CD8-positive, alpha-beta memory T cell (primary cell): ENCODE data around the gene C12orf76. TPM values are rescaled to one million over a fixed set of nuclear protein-coding genes. Genes with fewer than 3 reads are reported as not detected.
"Not testable (repeated sequence)": the region's sequence is repeated elsewhere in the genome, so short reads cannot be mapped to it uniquely, and the experiment has no call there.

ENCODE experiments used
- CTCF ChIA-PET: fragments of 350-600 bp; sonication (Branson Sonifier 250); formaldehyde crosslinking; loops from one replicate; lab custom pipeline; 2021; ENCODE audit warnings: antibody characterized with exemption; lab: Charles Lee
- POLR2A ChIA-PET: fragments of 350-600 bp; sonication (Branson Sonifier 250); formaldehyde crosslinking; loops from one replicate; lab custom pipeline; 2021; ENCODE audit warnings: antibody characterized with exemption; lab: Charles Lee
- DNase-seq, 5 donors: peaks; one replicate each; pipeline versions ENCODE4 v3.0.0 to v3.0.0-alpha.2; 2020 to 2022; ENCODE audit warnings: mixed read lengths in 1 of 5
- H3K27ac ChIP-seq: one replicate; pipeline ENCODE4 v1.7.0; 2013; ENCODE audit warnings: low read depth, mild to moderate bottlenecking, low read length, moderate library complexity
- H3K27me3 ChIP-seq: 2 replicates; pipeline ENCODE4 v1.7.0; 2013; ENCODE audit warnings: low read length, mild to moderate bottlenecking; ENCODE audit not compliant: insufficient read depth, poor library complexity, severe bottlenecking
- H3K36me3 ChIP-seq: 2 replicates; pipeline ENCODE4 v1.7.0; 2013; ENCODE audit warnings: mild to moderate bottlenecking, low read length, moderate library complexity; ENCODE audit not compliant: insufficient read depth
- H3K4me1 ChIP-seq: 2 replicates; pipeline ENCODE4 v1.7.0; 2013; ENCODE audit warnings: mild to moderate bottlenecking, low read length, moderate library complexity; ENCODE audit not compliant: insufficient read depth
- H3K4me3 ChIP-seq: 2 replicates; pipeline ENCODE4 v1.7.0; 2013; ENCODE audit warnings: mild to moderate bottlenecking, low read length
- H3K9me3 ChIP-seq: 2 replicates; pipeline ENCODE4 v1.7.0; 2013; ENCODE audit warnings: mild to moderate bottlenecking, low read length
- H3K27ac Mint-ChIP-seq, 8 donors: one replicate each; pipeline ENCODE4 v1.8.0; 2020 to 2021; ENCODE audit warnings: mixed read lengths in 8 of 8, mild to moderate bottlenecking in 6 of 8, inconsistent platforms in 3 of 8, moderate library complexity in 3 of 8
- H3K27me3 Mint-ChIP-seq, 2 donors: one replicate each; pipeline ENCODE4 v1.8.0; 2020 to 2021; ENCODE audit warnings: mixed read lengths in 2 of 2, mild to moderate bottlenecking in 1 of 2, moderate library complexity in 1 of 2
- H3K36me3 Mint-ChIP-seq, 3 donors: one replicate each; pipeline ENCODE4 v1.8.0; 2020 to 2021; ENCODE audit warnings: mixed read lengths in 3 of 3, inconsistent platforms in 1 of 3, mild to moderate bottlenecking in 1 of 3
- H3K4me1 Mint-ChIP-seq, 3 donors: one replicate each; pipeline ENCODE4 v1.8.0; 2020 to 2021; ENCODE audit warnings: mixed read lengths in 3 of 3, inconsistent platforms in 1 of 3, mild to moderate bottlenecking in 1 of 3
- H3K4me3 Mint-ChIP-seq, 7 donors: one replicate each; pipeline ENCODE4 v1.8.0; 2020 to 2021; ENCODE audit warnings: mixed read lengths in 7 of 7, mild to moderate bottlenecking in 6 of 7, moderate library complexity in 4 of 7, inconsistent platforms in 2 of 7
- H3K9me3 Mint-ChIP-seq, 5 donors: one replicate each; pipeline ENCODE4 v1.8.0; 2020 to 2022; ENCODE audit warnings: mixed read lengths in 5 of 5, mild to moderate bottlenecking in 3 of 5, moderate library complexity in 2 of 5, inconsistent platforms in 1 of 5
- polyA plus RNA-seq: library from polyadenylated mRNA; unstranded; fragments of 300-500 nt; fragmentation: Illumina TruSeq; gene quantifications from one replicate; pipeline ENCODE4 v1.2.3, GENCODE V29; 2021
- total RNA-seq, 2 experiments: library from RNA; stranded (reverse); gene quantifications; one replicate each; pipeline ENCODE4 v1.2.3, GENCODE V29; 2021

Gene C12orf76, protein sequence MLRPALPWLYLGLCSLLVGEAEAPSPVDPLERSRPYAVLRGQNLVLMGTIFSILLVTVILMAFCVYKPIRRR
- total RNA-seq (10 to 100 TPM; 11.7 to 12.7 TPM), polyA plus RNA-seq (17.3 TPM)

DNA sequence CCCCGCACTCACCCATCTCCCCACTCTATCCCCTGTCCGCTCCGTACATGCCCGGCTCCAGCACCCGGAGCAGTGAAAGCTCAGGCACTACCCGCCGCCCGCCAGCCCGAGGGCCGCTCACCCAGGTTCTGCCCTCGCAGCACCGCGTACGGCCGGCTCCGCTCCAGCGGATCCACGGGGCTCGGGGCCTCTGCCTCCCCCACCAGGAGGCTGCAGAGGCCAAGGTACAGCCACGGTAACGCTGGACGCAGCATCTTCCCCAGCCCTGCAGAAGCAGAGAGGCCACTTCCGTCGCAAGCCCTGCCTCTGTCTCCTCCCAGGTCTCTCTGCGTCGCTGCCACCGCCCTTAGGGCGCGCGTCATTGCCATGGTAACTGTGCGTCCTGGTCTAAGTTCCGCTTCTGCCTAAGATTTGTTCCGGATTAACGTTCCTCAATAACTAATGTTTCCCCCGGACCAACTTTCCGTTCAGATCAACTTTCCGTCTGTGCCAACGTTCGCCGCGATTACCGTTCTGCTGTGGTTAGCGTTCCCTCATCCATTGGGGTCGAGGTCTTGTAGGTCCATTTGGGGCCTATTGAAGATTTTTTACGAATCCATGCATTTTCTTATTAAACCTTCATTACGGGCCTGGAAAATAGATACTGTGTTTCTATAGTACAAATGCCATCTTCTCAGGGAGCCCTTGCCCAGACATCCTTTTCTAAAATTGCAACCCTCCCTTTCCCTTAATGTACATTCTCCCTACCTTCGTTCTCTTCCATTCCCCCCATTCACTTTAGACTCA is at the start of gene C12orf76:
Gene C12orf76, minus strand, starts transcription at position 281 of the 786 bp plus-strand sequence. Its CDS starts 27 bp downstream, at position 254.
- Histone ChIP-seq H3K9me3 (no peaks in the 10 kb centered on the region), H3K27ac (peak within 1 kb of the TSS; percentile 76), H3K4me3 (peak within 1 kb of the TSS; percentile 61), H3K4me1 (peaks cover 24% of the 10 kb centered on the region), H3K36me3 (no peaks in the 10 kb centered on the region), H3K27me3 (no peaks in the 10 kb centered on the region)
- Mint-ChIP-seq H3K36me3 (peaks cover 0 to 9% (median 5%) of the 10 kb centered on the region in 3 donors), H3K4me1 (peaks cover 26 to 41% (median 38%) of the 10 kb centered on the region in 3 donors), H3K27ac (peak within 1 kb of the TSS; percentile 76 to 99 (median 98)), H3K27me3 (peaks cover 0 to 3% of the 10 kb centered on the region in 2 donors), H3K9me3 (no peaks in the 10 kb centered on the region), H3K4me3 (peak within 1 kb of the TSS; percentile 87 to 97 (median 91))
- CTCF ChIA-PET, result no interaction called here
- POLR2A ChIA-PET, result interaction anchor here (0.9 kb wide), 1 partner anchor 32 kb away, joined by 4 read pairs; no protein-coding TSS in a partner anchor
- peak; percentile 82 to 94 (median 88) for DNase-seq

DNA sequence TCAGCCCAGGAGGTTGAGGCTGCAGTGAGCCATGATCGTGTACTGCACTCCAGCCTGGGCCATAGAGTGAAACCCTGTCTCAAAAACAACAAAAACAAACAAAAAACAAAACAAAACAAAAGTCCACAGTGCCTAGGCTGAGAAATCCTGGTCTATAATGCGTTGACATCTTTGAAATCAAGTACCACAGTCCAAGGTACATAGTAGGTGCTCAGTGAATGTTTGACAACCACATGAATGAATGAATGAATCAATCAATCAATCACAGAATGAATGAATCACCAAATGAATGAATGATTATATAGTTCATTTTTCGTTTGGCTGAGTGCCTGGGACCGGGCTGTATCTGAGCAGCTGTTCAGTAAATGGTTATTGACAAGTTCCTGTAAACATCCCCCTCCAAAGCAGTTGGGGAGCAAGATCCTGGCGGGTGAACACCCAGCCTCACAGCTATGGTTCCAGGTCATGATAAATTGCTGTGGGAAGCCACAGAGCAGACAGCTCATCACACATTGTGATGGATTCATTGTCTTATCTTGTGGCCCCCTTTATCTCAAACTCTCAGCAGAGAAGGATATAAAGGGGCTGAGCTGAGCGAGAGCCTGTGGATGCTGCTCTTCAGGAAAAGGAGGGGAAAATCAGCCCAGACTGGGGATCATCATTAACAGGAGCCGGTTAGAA is 45.4 kb upstream of the C12orf76 start:
- Histone ChIP-seq H3K4me3 (no peak overlapping the region), H3K9me3 (no peaks in the 10 kb centered on the region), H3K27me3 (no peaks in the 10 kb centered on the region), H3K36me3 (no peaks in the 10 kb centered on the region), H3K4me1 (no peaks in the 10 kb centered on the region), H3K27ac (no peak overlapping the region)
- peaks cover 20% of the 10 kb centered on the region in 2 donors for H3K27me3 Mint-ChIP-seq
- ChIA-PET CTCF (interaction anchor here (0.8 kb wide), 1 partner anchor 338 kb away, joined by 3 read pairs; no protein-coding TSS in a partner anchor), POLR2A (no interaction called here)
- DNase-seq, result no peak
- H3K36me3 Mint-ChIP-seq, result peaks cover 0 to 2% (median 0%) of the 10 kb centered on the region in 3 donors
- H3K4me3 Mint-ChIP-seq, result no peak overlapping the region
- no peaks in the 10 kb centered on the region for H3K4me1 Mint-ChIP-seq
- H3K27ac Mint-ChIP-seq, result no peak overlapping the region
- no peaks in the 10 kb centered on the region for H3K9me3 Mint-ChIP-seq

DNA sequence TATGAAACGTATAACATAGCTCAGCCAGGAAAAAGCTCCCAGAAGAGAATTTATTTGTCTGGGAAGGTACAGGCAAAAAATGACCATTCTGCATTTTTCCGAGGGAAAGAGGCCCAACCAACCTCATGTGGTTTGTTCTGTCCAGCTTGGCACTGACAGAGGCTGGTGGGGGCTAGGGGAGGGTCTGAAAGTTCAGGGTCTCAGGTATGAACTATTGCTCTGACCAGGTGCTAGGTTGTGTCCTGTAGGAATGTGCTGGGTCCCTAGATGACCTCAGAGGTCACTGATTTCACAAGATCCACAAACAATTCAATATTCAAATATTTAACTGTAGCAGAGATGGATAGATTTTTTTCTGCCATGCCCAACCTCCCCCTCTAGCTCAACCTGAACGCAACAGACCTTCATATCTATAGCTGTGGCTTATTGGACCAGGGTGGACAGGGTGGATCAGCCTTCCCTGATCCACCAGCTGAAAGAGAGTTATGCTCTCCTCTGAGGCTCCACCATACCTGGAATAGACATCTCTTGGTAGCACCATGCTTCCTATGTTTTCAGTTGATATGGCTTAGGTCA is 42.9 kb upstream of the C12orf76 start:
- Histone ChIP-seq H3K27me3 (no peaks in the 10 kb centered on the region), H3K27ac (no peak overlapping the region), H3K4me3 (no peak overlapping the region), H3K4me1 (no peaks in the 10 kb centered on the region), H3K9me3 (no peaks in the 10 kb centered on the region), H3K36me3 (no peaks in the 10 kb centered on the region)
- peaks cover 20 to 22% of the 10 kb centered on the region in 2 donors for H3K27me3 Mint-ChIP-seq
- ChIA-PET POLR2A (no interaction called here), CTCF (interaction anchor here (0.8 to 3.0 kb wide), 2 partner anchors 8 to 340 kb away, joined by 3 to 13 read pairs; no protein-coding TSS in a partner anchor)
- no peaks in the 10 kb centered on the region for H3K4me1 Mint-ChIP-seq
- no peak for DNase-seq
- peaks cover 0 to 2% (median 0%) of the 10 kb centered on the region in 3 donors for H3K36me3 Mint-ChIP-seq
- H3K4me3 Mint-ChIP-seq, result no peak overlapping the region
- no peaks in the 10 kb centered on the region for H3K9me3 Mint-ChIP-seq
- H3K27ac Mint-ChIP-seq, result no peak overlapping the region

DNA sequence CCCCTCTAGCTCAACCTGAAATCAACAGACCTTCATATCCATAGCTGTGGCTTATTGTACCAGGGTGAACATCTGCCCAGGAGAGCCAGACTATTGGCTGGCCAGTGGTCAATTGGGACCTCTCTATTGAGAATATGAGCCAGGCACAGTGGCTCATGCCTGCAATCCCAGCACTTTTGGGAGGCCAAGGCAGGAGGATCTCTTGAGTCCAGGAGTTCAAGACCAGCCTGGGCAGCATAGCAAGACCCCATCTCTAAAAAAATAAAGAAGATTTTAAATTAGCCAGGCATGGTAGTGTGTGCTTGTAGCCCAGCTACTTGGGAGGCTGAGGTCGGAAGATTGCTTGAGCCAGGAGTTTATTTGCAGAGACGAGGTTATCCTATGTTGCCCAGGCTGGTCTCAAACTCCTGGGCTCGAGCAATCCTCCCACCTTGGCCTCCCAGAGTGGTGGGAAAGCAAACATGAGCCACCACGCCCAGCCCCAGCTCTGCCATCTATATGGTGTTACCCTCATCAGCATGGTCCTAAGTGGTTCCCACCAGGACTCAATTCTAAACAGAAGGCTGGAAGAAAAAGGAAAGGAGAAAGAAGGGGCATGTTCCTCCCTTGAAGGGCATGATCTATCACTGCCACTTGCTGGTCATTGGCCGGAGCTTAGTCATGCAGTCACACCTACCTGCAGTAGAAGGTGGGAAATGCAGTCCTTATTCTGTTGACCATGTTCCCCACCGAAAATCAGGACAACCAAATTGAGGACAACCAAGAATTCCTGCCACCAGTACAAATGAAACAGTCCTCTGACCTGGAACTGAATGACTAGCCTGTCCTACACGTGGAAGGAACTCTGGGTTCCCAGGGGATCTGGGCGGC is 42.2 kb upstream of the C12orf76 start:
- no peaks in the 10 kb centered on the region for H3K36me3 ChIP-seq
- POLR2A ChIA-PET, result no interaction called here

DNA sequence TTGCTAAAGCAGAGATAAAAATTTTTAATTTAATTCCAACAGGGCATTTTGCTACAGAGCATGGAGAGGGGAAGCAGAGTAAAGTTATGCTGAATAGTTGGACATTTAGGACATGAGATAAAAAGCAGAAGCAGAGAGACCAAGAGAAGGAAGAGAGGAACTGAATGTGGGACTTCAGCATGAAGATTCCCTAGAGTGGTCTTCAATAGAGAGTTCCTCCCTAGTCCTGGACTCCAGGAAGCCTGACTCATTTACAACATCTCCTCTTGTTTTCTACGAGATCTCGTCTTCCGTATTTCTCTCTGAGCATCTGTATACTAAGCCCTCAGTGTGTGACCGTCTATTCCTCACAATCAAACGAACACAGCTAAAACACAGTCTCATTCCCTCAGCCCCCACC is 40.6 kb upstream of the C12orf76 start:
- DNase-seq, result no peak
- peaks cover 16 to 25% of the 10 kb centered on the region in 2 donors for H3K27me3 Mint-ChIP-seq
- no peak overlapping the region for H3K27ac Mint-ChIP-seq
- Histone ChIP-seq H3K4me1 (no peaks in the 10 kb centered on the region), H3K9me3 (no peaks in the 10 kb centered on the region), H3K27me3 (no peaks in the 10 kb centered on the region), H3K36me3 (no peaks in the 10 kb centered on the region), H3K27ac (no peak overlapping the region), H3K4me3 (no peak overlapping the region)
- no peaks in the 10 kb centered on the region for H3K9me3 Mint-ChIP-seq
- ChIA-PET CTCF (interaction anchor here (1.0 to 3.0 kb wide), 3 partner anchors 9 to 512 kb away, joined by 3 to 13 read pairs (median 3); no protein-coding TSS in a partner anchor), POLR2A (no interaction called here)
- H3K4me3 Mint-ChIP-seq, result no peak overlapping the region
- peaks cover 0 to 8% (median 4%) of the 10 kb centered on the region in 3 donors for H3K36me3 Mint-ChIP-seq
- H3K4me1 Mint-ChIP-seq, result no peaks in the 10 kb centered on the region

More for the DNA sequence above, 42.2 kb upstream of the C12orf76 start:
- H3K4me1 Mint-ChIP-seq, result no peaks in the 10 kb centered on the region
- Histone ChIP-seq H3K27ac (no peak overlapping the region), H3K4me1 (no peaks in the 10 kb centered on the region), H3K27me3 (no peaks in the 10 kb centered on the region), H3K4me3 (no peak overlapping the region), H3K9me3 (no peaks in the 10 kb centered on the region)
- no peak for DNase-seq
- H3K27ac Mint-ChIP-seq, result no peak overlapping the region
- CTCF ChIA-PET, result interaction anchor here (1.1 to 3.0 kb wide), 2 partner anchors 9 to 11 kb away, joined by 3 to 13 read pairs; no protein-coding TSS in a partner anchor
- H3K36me3 Mint-ChIP-seq, result peaks cover 0 to 4% (median 4%) of the 10 kb centered on the region in 3 donors
- no peaks in the 10 kb centered on the region for H3K9me3 Mint-ChIP-seq
- peaks cover 20 to 24% of the 10 kb centered on the region in 2 donors for H3K27me3 Mint-ChIP-seq
- no peak overlapping the region for H3K4me3 Mint-ChIP-seq

DNA sequence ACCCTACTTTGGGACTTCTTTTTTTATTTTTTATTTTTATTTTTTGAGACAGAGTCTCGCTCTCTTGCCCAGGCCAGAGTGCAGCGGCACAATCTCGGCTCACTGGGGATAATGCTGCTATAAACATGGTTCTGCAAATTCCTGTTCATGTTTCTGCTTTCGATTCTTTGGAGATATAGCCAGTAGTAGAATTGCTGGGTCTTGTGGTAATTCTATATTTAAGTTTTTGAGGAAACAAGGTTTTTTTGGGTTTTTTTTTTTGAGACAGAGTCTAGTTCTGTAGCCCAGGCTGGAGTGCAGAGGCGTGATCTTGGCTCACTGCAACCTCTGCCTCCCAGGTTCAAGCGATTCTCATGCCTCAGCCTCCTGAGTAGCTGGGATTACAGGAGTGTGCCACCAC is 39.9 kb upstream of the C12orf76 start:
- H3K36me3 Mint-ChIP-seq, CTCF ChIA-PET: not testable (repeated sequence)

DNA sequence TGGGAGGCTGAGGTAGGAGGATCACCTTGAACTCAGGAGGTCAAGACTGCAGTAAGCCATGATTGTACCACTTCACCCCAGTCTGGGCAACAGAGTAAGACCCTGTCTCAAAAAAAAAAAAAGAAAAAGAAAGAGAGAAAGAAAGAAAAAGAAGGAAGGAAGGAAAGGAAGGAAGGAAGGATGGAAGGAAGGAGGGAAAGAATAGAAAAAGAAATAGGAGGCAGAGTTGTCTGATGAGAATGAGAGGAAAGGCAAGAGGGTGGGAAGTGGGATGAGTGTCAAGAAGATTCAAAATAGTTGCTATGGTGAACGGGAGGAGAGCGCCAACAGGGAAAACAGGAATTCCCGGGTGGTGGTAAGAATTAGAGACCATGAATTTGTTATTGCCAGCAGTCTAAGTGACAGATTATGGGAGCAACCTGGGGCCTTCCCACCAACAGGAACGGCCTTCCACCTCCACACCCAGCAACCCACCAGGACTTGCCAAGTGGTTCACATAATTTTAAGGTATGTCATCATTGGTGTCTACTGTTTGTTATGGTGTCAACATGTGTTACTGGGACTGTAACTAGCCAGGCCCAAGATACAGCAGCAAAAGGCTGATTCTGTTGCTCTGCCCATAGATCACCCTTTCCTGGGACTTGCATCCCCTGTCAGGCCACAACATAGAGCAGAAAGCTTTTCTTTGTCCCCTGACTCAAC is 36.1 kb upstream of the C12orf76 start:
- peaks cover 1 to 8% (median 2%) of the 10 kb centered on the region in 3 donors for H3K36me3 Mint-ChIP-seq
- Histone ChIP-seq H3K36me3 (no peaks in the 10 kb centered on the region), H3K27me3 (no peaks in the 10 kb centered on the region), H3K27ac (no peak overlapping the region), H3K4me3 (no peak overlapping the region), H3K9me3 (no peaks in the 10 kb centered on the region), H3K4me1 (peaks cover 10% of the 10 kb centered on the region)
- no peak for DNase-seq
- H3K9me3 Mint-ChIP-seq, result no peaks in the 10 kb centered on the region
- H3K27ac Mint-ChIP-seq, result peak overlapping the region in 1 of 8 donors; percentile 47
- H3K27me3 Mint-ChIP-seq, result peaks cover 0 to 9% of the 10 kb centered on the region in 2 donors
- peaks cover 7 to 14% (median 11%) of the 10 kb centered on the region in 3 donors for H3K4me1 Mint-ChIP-seq
- H3K4me3 Mint-ChIP-seq, result no peak overlapping the region
- POLR2A ChIA-PET, result no interaction called here
- CTCF ChIA-PET, result no interaction called here

More for the DNA sequence above, 39.9 kb upstream of the C12orf76 start:
- H3K27ac ChIP-seq, H3K9me3 ChIP-seq, H3K27ac Mint-ChIP-seq, H3K4me3 Mint-ChIP-seq, POLR2A ChIA-PET, H3K4me1 Mint-ChIP-seq, H3K27me3 ChIP-seq, H3K4me1 ChIP-seq, H3K36me3 ChIP-seq, H3K9me3 Mint-ChIP-seq, H3K4me3 ChIP-seq, DNase-seq: not testable (repeated sequence)
- peaks cover 16 to 22% of the 10 kb centered on the region in 2 donors for H3K27me3 Mint-ChIP-seq
